Hepatocyte (in vitro differentiated cells): Measurements from ENCODE around the gene ALDH1B1.

Experiments
- EZH2 ChIP-seq: fragments of 200-600 bp; sonication (generic); IDR thresholded peaks from 2 replicates; pipeline ENCODE4 v1.6.1; 2016; ENCODE audit warnings: antibody characterized with exemption, mild to moderate bottlenecking, borderline replicate concordance
- EZH2phosphoT487 ChIP-seq: fragments of 200-600 bp; sonication (generic); IDR thresholded peaks from one replicate; pipeline ENCODE4 v1.6.1; 2018; ENCODE audit warnings: antibody characterized with exemption, mild to moderate bottlenecking, low read depth, moderate library complexity; ENCODE audit not compliant: unreplicated experiment, severe bottlenecking
- TF ChIP-seq, protein P1 (sequence below): fragments of 200-600 bp; sonication (generic); IDR thresholded peaks from 2 replicates; pipeline ENCODE4 v1.5.1; 2016; ENCODE audit warnings: antibody characterized with exemption, mild to moderate bottlenecking; ENCODE audit not compliant: poor library complexity

DNA sequence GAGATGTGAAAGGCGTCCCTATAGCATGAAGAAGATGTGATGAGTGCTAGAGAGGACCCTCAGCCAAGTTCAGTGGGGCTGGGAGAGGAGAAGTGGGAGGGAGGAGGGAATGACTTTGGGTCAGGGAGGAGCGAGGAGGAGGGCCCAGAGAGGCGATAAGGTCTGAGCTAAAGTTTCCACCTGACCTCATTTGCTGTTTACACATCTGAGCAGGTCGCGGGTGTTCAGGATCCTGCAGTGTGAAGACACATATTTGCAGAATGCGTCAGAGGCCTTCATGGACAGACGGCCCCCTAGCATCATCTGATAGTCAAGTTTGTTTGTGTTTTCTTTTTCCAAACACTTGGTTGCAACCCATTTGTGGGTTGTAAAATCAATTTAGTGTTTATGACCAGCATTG, 50.7 kb downstream of the ALDH1B1 start:
- TF ChIP-seq, protein P1, sequence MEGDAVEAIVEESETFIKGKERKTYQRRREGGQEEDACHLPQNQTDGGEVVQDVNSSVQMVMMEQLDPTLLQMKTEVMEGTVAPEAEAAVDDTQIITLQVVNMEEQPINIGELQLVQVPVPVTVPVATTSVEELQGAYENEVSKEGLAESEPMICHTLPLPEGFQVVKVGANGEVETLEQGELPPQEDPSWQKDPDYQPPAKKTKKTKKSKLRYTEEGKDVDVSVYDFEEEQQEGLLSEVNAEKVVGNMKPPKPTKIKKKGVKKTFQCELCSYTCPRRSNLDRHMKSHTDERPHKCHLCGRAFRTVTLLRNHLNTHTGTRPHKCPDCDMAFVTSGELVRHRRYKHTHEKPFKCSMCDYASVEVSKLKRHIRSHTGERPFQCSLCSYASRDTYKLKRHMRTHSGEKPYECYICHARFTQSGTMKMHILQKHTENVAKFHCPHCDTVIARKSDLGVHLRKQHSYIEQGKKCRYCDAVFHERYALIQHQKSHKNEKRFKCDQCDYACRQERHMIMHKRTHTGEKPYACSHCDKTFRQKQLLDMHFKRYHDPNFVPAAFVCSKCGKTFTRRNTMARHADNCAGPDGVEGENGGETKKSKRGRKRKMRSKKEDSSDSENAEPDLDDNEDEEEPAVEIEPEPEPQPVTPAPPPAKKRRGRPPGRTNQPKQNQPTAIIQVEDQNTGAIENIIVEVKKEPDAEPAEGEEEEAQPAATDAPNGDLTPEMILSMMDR = no peak
- TF ChIP-seq EZH2 (no peak), EZH2phosphoT487 (no peak)
